HL-60 (cell line): ENCODE results near the gene PDXK.

Experiments used
- GABPA ChIP-seq: IDR thresholded peaks from 2 replicates; pipeline ENCODE4 v1.6.1; 2012; ENCODE audit warnings: low read depth
- POLR2AphosphoS5 ChIP-seq: IDR thresholded peaks from 2 replicates; pipeline ENCODE4 v1.6.1; 2012; ENCODE audit warnings: low read depth
- REST ChIP-seq: IDR thresholded peaks from 2 replicates; pipeline ENCODE4 v1.6.1; 2012; ENCODE audit warnings: low read depth; ENCODE audit not compliant: insufficient replicate concordance
- TF ChIP-seq, protein P1 (sequence below): IDR thresholded peaks from one replicate; pipeline ENCODE4 v1.5.1; 2011; ENCODE audit warnings: low read length, control low read depth, inconsistent platforms; ENCODE audit not compliant: insufficient read depth

DNA sequence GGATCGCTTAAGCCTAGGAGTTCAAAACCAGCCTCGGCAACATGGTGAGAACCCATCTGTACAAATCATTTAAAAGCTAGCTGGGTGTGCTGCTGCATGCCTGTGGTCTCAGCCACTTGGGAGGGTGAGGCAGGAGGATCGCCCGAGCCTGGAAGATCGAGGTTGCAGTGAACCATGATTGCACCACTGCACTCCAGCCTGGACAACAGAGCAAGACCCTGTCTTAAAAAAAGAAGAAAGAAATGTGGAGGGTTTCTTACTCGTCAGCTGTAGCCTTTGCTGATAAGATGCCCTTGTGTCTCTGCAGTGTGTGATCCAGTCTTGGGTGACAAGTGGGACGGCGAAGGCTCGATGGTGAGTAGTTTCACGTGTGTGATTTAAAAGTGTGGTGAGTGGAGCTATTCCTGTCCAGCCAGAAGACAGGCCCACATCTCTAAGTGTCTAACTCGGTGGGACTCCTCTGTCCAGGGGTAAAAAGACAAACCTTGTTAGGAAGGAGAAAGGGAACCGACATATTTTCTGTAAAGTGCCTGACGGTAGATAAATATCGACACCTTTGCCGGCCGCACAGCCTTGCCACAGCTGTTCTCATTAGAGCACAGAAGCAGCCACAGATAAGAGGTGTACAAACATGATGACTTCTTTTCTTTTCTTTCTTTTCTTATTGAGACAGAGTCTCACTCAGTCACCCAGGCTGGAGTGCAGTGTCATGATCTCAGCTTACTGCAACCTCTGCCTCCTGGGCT is 27.0 kb downstream of the PDXK start:
- TF ChIP-seq, protein P1, sequence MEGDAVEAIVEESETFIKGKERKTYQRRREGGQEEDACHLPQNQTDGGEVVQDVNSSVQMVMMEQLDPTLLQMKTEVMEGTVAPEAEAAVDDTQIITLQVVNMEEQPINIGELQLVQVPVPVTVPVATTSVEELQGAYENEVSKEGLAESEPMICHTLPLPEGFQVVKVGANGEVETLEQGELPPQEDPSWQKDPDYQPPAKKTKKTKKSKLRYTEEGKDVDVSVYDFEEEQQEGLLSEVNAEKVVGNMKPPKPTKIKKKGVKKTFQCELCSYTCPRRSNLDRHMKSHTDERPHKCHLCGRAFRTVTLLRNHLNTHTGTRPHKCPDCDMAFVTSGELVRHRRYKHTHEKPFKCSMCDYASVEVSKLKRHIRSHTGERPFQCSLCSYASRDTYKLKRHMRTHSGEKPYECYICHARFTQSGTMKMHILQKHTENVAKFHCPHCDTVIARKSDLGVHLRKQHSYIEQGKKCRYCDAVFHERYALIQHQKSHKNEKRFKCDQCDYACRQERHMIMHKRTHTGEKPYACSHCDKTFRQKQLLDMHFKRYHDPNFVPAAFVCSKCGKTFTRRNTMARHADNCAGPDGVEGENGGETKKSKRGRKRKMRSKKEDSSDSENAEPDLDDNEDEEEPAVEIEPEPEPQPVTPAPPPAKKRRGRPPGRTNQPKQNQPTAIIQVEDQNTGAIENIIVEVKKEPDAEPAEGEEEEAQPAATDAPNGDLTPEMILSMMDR: no peak
- TF ChIP-seq REST: no peak
- no peak for TF ChIP-seq GABPA
- TF ChIP-seq POLR2AphosphoS5: no peak
